Activated CD4-positive, alpha-beta T cell treated with anti-CD3 and anti-CD28 coated beads, Interleukin-2, amount 50 U/mL, for 1 hour (primary cell): Measurements from ENCODE around the gene ZNF787.

Experiments
- DNase-seq: peaks from one replicate; pipeline ENCODE4 v3.0.0-alpha.2; 2020

ZNF787 gene

DNA sequence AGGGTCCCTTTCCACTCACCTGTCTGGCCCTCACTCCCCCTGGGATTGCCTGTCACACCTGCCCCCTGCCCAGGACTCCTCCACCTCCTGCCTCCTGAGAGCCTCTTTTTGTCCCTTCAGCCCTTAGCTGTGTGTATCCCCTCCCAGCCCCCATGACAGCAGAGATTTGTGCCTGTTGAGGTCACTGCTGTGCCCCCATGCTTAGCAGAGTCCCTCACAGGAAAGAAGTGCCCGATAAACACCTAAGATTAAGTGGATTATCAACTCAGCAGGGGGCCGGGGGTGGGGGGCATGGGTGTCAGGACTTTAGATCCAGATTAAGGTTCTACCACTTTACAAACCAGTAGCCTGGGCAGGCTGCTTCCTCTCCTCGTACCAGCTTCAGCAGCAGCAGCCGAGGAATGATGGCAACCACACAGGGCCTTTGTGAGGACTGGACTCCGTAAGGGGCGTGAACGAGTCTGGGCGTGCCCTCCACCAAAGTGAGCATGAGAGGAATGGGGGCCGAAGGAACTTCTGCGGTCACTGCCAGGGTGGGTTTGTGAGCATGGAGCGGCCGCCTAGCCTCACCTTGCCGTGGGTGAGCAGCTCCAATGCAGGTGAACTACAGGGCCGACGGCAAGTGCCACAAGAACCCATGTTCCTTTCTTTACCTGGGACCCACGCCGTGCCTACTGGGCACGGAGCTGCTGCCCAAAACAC, 36.1 kb downstream of the ZNF787 start:
- DNase-seq: no peak

DNA sequence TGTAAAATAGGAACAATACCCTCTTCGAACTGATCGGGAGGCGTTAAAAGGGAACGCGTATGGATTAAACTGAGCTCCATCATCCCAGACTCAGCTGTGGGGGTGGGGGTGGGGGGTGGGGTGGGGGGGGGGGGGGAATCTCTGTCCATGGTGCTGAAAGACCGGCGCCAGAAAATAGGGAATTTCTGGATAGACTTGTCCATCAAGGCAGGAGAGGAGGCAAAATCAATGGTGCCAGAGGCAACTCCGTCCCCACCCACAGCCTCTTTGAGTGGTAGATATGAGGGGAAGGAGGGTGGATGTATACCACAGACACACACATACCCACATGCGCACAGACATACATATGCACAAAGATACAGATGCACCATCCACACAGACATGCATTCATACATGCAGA, 37.4 kb downstream of the ZNF787 start:
- DNase-seq: no peak

DNA sequence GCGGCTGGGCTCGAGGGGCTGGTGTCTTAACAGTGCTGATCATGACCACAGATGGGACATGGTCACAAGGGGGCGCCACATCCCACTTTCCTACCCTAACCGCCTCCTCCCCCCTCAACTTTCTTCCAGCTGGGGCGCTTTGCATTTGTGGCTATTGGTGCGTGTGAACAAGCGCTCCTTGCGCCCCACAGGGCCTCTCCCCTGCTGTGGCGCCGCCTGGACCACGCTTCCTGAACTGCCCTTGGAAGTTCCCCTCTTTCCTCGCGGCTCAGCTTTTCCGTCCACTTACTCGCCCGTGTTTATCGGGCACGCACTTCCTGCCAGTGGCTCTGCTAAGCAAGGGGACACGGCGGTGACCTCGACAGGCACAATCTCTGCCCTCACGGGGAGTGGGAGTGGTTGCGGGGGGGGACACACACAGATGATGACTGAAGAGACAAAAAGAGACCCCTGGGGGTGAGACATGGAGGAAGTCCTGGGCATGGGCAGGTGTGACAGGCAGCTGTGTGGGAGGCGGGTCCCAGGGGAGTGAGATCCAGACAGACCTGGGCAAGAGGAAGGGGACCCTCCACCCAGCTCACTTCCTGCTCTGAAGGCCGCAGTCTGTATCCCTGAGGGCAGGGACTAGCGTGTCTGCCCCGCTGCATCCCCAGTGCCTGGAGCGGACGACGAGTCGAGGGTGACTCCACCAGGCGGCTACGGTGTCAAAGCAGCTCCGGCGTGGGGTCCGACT, 40.3 kb downstream of the ZNF787 start:
- DNase-seq: peak; percentile 71

DNA sequence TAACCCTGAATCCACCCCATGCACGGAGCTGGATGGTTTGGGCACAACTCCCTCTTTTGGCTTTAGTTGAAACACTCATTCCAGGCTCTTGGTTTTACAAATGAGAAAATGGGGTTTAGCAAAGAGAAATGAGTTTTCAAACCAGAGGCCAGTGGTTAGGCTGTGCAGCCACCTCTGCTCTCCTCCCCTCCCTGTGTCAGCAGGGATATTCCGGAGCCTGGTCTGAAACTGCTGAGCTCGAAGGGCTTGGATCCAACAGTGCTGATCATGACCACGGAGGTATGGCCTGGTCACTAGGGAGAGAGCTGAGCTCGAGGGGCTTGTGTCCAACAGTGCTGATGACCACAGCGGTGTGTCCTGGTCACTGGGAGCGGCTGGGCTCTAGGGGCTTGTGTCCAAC, 41.5 kb downstream of the ZNF787 start:
- DNase-seq: no peak

DNA sequence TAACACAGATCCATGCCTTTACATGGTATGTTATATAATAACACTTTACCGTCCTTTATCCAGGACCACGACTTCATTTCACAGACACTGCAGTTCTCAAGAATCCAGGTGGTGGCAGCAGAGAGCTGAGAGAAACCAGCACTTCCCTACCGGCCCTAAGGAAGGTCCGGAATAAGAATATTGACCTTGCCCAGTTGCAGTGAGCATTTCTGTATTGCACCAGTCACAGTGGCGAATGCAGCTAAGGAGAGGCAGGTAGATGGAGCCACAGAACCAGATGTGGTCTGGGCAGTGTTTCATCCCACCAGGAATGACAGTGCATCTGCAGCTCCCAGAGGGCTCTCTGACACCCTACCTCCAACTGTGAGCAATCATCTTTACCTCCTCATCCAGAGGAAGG, 44.6 kb downstream of the ZNF787 start:
- DNase-seq: peak; percentile 40

- DNase-seq: no peak
Measured at GRCh38 chr19:56071151-56071550, 49.9 kb downstream of the ZNF787 start.

- DNase-seq: no peak
Measured at GRCh38 chr19:56069642-56070041, 51.5 kb downstream of the ZNF787 start.

DNA sequence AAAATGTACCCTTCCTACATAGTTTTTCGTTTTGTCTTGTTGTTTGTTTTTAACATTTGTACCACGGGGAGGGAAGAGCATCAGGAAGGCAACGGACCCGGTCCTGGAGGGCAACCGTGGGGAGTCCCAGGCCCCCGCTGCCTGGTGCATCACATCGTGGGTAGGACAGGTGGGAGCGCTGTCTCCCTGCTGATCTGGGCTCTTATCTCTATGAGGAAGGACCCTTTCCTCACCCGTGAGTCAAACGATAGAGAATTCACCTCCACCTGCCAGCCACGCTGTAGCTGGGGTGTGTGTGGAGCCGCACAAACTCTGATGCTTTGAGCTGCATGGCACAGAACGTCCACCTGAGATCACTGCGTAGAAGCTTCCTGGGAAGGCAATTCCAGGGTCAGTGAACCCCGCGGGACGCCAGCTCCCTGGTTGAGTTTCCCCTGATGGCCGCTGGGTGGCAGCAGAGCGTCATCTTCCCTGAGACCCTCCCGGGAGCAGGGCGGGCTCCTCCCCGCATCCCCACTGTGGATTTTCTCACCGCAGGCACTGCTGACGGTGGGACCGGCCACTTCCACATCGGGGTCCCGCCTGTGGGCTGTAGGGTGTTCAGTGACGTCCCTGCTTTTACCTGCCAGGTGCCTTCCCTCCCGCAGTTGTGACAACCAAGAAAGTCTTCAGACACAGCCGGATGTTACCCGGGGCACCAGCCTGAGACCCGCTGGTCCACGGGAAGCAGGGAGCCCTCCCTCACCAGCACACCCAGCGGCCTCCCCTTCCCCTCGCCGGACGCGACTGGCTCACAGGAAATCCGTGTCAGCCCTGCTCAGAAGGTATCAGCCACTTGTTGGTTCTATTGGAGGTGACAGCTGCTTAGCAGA, 54.7 kb downstream of the ZNF787 start:
- DNase-seq: peak; percentile 56

- no peak for DNase-seq
Measured at GRCh38 chr19:56053596-56053995, 67.5 kb downstream of the ZNF787 start.
